MM.1S (cell line): ENCODE measurements around the gene TP63.

Experiments used
- CTCF ChIP-seq: fragments of 300-600 bp; sonication (generic); IDR thresholded peaks from 2 replicates; pipeline ENCODE4 v1.5.1; 2016; ENCODE audit warnings: antibody characterized with exemption, low read length, mixed read lengths
- EZH2 ChIP-seq: fragments of 300-600 bp; sonication (generic); optimal IDR thresholded peaks from 2 replicates; pipeline ENCODE3; 2017; ENCODE audit warnings: low read depth, mild to moderate bottlenecking, antibody characterized with exemption, low read length, mixed read lengths
- EZH2phosphoT487 ChIP-seq: fragments of 300-600 bp; sonication (generic); IDR thresholded peaks from 2 replicates; pipeline ENCODE4 v1.6.1; 2018; ENCODE audit warnings: antibody characterized with exemption, low read length

GRCh38 chr3:189927975-189928895, 297.0 kb downstream of the TP63 start:
- TF ChIP-seq EZH2, result no peak
- no peak for TF ChIP-seq EZH2phosphoT487
- TF ChIP-seq CTCF, result no peak
